ENCODE measurements around the gene CENPP.

Gene CENPP

DNA sequence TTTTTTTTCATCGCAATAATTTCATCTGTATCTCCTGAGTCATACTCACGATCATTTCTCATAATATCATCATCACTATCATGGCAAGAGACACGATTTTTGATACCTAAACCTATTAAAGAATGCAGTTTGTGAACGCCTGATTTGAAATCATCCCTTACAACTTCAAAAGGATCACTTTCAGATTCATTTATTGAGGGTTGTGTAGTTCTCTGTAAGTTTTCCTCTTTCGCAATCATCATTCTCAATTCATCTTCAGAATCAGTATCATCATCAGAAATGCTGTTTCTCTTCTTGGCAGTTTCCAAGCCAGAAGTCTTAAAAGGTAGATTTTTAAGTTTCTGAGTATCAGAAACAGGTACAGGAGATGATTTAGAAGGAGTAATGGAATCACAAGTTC is 10.3 kb upstream of the CENPP start:
- no peak for DNase-seq

DNA sequence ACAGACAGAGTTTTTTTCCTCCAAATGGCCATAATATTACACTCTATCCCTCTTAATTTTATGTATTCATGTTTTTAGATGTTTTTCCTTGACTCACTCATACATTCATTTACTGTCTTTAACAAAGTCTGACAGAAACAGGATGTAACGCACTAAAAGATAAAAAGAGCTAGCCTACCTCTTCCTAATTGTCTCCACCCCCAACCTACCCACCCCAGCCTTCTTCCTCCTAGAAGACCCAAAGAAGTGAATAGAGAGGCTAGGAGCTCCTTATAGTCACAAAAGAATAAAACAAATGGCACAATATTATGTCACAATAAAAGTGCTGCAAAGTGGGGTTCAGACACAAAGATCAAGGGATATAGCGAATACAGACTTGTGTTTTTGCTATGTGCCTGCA is 1.3 kb upstream of the CENPP start:
- no peak for DNase-seq

DNA sequence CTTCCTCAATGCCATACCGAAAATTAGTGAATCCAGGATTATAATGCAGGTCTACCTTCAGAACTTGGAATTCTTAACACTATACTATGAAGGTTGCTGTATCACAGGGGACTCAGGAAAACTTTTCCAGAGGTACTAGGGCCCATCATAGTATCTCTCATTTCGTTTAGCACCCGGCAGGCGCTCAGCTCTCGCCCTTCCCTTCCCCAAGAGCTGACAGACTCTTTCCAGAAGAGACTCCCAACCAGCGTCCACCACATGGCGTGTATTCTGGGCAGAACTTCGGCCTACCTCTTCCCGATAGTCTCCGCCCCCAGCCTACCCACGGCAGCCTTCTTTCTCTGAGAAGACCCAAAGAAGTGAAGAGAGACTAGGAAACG is 874 bp upstream of the CENPP start:
- DNase-seq = no peak

DNA sequence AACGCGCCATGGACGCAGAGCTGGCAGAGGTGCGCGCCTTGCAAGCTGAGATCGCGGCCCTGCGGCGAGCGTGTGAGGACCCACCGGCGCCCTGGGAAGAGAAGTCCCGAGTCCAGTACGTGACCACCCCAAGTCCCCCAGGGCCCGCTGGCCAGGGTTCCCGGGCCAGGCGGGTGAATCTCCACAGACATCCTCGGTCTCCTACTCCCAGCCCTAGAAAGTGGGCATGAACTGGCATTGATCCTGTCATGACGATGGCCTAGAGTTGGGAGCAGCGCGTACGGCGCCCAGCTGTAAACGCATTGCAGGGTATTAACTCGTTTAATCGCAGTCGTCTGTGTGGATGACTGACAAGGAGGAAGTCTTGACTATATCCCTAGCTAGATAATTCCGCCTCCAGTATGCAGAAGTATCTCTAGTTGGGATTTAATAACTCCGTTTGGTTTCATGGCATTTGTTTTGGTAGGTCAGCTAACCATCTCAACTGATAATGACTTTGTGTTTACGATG is 293 bp downstream of the CENPP start:
- no peak for DNase-seq

DNA sequence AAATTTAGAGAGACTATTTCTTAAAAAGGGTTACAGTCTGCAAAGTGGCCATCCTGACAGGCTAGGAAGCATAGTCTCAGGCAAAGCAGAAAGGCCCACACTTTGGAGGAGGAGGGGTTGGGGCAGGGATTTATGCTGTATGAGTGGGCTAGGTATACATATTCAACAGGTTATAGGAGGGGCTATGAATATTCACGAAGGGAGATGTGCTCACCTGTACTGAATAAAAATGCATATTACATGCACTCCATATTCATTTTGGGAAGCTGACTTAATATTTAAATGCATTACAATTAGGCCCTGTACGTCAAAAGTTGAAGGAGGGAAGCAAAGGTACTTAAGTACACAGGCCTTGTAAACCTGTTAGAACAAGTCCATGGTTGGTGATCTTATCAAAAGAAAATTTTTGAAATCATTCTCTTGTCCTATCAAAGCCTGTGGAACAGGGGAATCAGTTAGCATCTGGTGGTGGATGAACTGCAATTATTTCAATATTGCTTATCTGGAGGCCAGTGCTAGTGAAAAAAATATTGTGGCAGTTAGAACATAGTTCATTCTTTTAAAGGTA is 1.6 kb downstream of the CENPP start:
- DNase-seq = no peak

DNA sequence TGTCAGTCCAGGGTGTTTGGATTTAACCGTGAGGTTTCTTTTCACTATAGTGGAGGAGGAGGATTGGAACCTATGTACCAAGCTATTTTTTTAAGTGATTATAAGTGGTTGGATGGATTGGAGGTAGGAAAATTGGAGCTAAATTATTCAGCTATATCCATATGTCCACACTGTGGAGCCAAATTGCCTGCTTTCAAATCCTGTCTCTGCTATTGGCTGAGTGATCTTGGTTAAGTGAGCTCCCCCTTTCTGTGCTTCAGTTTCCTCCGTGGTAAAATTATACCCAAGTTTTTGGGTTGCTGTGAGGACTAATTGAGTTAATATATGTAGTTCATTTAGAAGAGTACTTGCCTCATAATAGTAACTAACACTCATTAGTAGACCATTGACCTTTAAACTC is 2.5 kb downstream of the CENPP start:
- peak in 1 of 2 experiments; percentile 26 for DNase-seq

DNA sequence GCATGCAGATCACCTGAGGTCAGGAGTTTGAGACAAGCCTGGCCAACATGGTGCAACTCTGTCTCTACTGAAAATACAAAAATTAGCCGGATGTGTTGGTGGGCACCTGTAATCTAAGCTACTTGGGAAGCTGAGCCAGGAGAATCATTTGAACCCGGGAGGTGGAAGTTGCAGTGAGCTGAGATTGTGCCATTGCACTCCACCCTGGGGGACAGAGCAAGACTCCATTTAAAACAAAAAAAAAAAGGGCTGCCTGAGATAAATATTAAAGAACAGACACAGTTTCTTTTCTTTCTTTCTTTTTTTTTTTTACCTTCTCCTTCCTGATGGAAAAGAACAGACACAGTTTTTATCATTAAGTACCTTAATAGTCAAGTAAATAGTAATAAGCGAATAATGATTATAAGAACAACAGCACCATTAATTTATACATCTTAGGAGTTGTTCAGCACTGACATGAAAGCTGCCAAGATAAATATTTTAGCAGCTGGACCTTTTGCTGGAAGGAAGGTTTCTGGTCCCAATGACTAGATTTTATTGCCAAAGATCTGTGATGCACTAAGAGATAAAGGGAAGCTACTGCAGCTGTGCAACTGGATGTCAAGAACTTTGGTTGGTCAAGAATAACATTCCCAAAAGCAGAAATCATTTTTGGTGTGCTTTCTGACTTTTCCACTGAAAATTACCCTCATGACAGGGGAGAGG is 7.0 kb downstream of the CENPP start:
- DNase-seq = no peak

DNA sequence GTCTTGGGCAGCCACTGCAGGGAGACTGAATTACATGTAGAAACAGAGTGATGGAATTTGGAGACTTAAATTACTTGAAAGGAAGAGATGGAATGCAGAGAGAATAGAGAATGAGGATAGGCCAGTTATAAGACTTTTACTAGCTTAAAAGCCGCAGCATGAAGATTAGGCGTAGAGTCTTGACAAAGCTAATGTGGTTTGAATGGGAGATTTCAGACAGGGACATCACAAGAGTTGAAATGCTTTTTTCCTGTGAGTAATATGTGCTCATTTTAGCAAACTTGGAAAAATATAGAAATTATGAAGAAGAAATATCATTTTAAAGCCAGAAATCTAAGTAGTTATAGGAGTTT is 7.5 kb downstream of the CENPP start:
- DNase-seq = no peak

DNA sequence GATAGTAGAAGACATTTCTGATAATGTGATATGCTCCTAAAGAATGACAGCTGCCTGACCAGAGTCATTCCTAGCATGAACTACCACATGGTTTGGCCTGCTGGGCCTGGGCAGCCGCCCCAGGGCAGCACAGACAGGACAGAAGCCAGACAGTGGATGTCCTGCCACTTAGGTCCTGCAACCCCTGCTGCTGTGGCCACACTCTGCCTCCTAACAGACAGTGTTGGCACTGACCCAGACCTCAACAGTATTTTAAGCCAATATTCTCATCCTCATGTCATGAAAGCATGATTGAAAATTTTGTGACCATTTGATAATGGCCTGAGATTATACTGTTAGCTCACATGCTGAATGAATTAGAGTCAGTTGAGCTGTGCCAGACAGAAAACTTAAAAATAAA is 15.8 kb downstream of the CENPP start:
- DNase-seq = no peak

DNA sequence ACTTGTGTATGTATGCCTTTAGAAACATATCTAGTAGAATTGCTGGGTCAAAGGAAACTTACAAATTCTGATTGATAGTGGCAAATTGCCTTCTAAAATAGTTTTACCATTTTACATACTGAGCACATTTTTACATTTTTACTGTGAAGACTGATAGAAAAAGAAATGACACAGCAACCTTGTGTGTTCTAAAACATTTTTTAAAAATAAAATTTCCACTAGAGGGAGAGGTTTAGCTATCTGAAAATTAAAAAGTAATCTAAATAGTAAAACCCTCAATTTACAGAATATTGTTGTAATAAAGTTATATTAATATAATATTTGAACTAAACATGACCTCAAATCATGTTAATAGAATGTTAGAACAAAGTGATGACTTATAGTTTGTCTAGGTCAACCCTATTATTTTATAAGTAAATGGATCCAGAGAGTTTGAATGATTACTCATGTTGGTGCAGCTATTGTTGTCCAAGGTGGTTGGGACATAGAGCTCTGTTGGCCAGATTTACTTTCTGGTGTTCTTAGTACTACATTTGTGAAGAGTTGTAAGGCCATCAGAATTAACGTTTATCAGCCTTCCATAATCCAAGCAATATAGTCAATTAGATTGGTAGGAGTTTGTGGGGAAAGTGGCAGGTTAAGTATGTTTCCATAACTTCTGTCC is 17.2 kb downstream of the CENPP start:
- no peak for DNase-seq

DNA sequence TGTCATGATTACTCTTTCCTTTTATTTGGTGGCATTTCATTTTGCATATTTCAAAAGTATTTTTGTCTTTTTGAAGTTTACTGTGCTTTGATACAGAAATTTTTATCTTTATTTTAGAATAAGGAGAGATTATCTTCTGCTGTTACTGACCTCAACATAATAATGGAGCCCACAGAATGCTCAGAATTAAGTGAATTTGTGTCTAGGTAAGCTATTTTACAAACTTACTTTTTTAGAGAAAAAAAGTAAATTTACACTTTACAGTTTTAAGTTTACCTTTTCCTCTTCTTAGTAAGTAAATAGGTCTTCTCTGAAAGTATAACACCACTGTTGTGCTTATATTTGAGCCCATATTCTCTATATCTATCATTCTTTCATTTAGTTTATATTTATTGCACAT is 19.8 kb downstream of the CENPP start:
- DNase-seq = no peak

DNA sequence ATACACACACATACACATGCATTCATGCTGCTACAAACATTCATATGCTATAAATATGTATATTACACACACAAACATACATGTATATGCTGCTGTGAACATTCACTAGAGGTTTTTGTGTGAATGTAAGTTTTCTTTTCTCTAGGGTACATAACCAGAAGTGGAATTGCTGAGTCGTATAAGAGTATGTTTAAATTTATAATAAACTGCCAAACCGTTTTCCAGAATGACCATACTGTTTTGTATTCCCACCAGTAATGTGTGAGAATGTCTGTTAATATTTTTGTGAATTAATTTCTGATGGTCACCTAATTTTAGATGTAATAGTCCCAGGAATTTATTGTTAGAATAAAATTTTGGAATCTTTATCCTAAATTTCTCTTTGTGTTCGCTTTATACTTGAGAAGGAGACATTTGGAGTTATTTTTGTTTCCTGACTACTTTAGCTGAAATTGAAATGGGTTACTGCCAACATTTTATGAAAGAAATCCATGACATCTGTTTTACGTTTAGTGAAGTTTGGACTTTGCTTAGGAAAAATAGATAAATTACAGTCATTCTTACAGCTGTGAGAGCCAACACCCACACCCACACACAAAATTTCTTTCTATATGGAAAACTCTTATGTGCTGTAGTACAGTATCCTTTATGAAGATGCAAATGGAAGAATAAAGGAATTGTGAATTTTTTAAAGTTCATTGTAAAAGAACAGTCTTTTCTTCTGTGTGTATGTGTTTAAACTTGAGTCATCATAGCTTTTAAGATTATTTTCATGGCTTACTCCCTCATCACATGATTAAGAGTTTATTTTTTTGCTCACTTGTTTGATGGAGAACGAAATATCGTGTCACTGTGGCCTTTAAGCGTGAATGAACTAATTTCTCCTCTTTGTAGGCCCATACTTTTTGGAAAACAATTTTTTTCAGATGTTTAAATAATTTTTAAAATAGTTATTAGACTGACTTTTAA is 24.3 kb downstream of the CENPP start:
- no peak for DNase-seq

DNA sequence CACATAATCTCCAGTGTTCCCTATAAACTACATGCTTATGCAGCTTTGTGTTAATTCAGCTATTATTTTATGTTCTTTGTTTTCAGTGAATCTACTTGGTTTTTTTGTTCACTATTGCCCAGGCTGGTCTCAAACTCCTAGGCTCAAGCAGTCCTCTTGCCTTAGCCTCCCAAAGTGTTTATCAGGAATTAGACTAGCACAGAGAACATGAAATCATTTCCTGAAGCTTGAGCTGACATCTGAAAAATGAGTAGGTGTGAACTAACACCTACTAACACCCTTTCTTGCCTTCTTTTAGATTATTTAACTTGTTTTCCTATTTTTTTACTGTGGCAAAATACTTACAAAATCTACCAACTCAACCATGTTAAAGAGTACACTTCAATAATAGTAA is 25.0 kb downstream of the CENPP start:
- DNase-seq = no peak

DNA sequence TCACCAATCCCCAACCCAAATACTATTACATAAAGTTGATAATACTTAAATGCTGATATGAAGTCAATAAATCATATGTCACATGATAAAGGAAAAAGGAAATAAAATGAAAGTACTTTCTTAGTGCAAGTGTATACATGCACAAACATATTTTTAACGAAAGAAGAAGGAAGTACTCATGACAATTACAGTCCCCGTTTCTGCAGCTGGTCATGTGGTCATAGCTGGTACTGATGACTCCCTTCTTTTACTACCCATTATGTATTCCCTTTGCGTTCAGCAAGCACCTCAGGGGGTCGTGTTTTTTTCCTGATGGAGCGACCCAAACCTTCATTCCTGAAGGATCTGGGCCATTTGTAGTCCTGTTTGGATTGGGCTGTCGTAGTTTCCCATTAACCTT is 27.3 kb downstream of the CENPP start:
- DNase-seq = no peak

DNA sequence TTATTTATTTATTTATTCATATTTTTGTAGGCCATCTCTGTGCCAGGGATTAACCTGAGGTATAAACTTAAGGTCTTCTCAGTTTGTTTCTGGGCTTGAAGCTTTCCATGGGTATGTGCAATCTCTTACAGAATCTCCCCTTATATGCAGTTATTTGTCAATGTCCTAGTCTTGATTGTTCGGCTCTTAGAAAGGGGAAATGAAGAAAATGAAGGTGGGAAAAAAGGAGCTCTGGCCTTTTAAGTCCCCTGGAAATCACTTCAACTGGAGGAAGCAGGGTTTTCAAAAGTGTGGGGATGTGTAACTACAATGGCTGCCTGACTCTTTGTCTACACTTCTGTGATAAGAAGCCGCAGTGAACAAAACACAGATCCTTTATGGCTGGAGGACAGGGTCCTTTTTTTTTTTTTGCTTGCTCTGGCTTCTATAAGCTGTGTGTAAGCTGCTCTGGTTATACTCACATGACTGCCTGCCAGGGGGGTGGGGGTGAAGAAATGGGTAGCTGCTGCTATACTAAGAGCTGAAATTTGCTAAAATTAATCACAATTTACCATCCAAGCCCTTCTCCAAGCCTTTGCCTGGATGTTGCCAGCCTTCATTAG is 33.7 kb downstream of the CENPP start:
- DNase-seq = no peak

DNA sequence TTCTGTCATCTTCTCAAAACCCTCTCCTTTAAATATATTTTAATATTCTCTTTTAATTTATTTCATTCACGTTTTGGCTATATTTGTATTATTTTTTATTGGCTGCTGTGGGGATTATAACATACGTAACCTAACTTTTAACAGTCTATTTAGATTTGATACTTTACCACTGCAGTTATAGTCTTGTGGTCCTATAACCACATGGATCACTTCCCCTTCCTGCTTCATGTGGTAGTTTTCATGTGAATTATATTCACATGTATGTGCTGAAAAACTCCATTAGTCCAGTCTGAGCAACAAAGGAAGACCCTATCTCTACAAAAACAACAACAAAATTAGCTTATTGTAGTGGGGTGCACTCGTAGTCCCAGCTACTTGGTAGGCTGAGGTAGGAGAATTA is 34.3 kb downstream of the CENPP start:
- no peak for DNase-seq

DNA sequence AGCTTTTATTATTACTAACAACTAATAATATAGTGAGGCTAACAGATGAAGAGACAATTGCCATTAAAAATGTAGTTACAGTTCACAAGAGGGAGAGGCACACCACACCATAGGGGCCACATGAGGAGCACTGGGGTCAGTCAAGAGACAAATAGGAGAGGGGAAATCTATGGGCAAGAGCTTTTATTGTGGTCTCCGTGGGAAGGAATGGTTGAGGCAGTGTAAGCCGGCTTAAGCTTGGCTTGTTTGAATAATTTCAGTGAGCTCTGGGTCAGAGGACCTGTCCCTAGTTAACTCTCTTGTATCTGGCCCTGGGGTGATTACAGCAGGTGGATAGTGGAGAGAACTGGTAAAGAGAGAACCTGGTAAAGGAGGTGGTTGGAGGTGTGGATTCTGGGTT is 43.3 kb downstream of the CENPP start:
- DNase-seq = no peak

DNA sequence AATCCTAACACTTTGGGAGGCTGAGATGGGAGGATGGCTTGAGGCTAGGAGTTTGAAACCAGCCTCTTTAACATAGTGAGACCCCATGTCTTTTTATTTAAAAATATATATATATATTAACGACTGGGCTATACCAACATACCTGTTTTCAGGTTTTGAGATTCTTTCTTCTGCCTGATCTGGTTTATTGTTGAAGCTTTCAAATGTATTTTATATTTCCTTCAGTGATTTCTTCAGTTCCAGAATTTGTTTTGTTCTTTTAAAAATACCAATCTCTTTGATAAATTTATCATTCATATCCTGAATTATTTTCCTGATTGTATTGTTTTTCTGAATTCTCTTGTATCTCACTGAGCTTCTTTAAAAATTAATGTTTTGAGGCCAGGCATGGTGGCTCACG is 47.4 kb downstream of the CENPP start:
- no peak for DNase-seq

DNA sequence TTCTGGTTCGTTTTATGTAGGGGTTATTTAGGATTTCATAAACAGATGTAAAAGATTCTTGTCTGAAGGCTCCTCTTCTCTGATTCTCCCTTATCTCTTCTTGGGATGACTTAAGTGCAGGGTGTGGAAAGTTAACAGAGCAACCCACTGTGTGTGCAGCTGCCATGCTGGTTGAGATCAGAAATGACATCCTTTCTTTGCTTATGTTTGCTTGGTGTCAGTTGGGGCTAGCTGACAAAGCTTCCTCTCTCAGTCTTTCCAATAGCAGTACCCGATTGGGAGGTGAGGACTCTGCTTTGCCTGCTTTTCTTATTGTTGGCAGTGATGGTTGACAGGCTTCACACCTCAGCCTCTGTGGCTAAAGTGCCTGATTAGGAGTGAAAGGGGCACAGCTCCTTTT is 52.1 kb downstream of the CENPP start:
- no peak for DNase-seq

DNA sequence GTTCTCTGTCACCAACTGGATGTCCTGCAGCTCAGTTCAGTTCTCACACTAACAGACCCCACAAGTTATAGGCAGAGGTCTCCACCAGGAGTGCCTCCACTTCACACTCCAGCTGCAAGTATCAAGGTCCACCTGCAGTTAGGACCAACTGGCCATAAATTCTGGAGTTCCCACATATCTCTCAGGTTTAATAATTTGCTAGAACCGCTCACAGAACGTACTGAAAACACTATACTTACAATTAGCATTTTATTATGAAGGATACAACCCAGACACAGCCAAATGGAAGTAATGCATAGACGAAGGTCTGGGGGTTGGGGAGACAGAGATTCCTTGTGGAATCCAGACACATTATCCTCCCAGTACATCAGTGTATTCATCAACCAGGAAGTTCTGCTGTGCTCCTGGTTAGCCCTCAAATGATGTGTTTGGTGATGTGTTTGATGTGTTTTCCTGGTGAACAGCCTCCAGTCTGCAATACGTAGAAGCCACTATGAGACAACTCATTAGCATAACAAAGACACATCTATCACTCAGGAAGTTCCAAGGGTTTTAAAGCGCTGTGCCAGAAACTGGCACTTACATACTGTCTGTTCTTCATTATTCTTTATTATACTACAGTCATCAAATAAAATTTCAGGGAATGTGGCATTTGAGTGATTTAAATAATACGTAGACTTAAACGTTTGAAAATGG is 53.3 kb downstream of the CENPP start:
- no peak for DNase-seq

DNA sequence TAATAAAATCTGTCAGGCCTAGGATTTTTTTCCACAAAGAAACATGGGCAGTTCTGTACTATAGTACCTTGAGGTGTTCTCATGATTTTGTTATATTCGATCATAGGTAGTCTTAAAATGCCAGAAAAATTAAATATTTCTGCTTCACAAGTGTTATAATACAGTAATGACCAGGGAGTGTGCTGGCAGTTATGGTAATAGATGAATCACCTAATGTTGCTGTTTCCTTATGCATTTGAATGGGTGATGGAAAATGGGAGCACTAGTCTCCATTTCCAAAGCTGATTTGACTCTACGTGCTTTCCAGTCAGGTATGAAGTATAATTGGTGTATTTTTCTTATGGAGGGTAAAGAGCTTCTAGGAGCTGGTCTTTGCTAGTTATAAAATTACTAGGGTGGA is 54.9 kb downstream of the CENPP start:
- no peak for DNase-seq

DNA sequence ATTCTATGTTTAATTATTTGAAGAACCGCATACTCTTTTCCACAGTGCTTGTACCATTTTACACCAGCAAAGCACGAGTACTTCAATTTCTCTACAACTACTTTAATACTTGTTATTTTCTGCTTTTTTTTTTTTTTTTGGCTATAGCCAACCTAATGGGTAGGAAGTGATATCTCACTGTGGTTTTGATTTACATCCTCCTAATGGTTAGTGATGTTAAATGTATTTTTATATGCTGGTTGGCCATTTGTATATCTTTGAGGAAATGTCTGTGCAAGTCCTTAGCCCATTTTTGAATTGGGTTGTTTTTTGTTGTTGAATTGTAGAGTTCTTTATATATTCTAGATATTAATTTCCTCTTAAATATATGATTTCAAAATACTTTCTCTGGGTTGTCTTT is 56.0 kb downstream of the CENPP start:
- no peak for DNase-seq

Measured in NCI-H446 (cell line).